GM23338 (cell line): ENCODE results near the gene PGLYRP2. TPM values are rescaled to one million over a fixed set of nuclear protein-coding genes. Genes with fewer than 3 reads are reported as not detected.

Experiments used
- ATAC-seq: fragments of 200-7000 bp; cut with Tn5 transposase; 3 replicates; pipeline ENCODE4 v1.9.1; 2020
- DNase-seq: peaks from one replicate; pipeline ENCODE4 v3.0.0-alpha.2; 2015; ENCODE audit warnings: low spot score
- H2AFZ ChIP-seq: fragments of 200-600 bp; sonication (generic); 2 replicates; pipeline ENCODE4 v1.8.0; 2016; ENCODE audit warnings: antibody characterized with exemption, mild to moderate bottlenecking, moderate library complexity
- H3F3A ChIP-seq: fragments of 200-600 bp; sonication (generic); replicated peaks from 2 replicates; pipeline ENCODE4 v1.8.0; 2017; ENCODE audit warnings: antibody characterized with exemption, mixed run types, low read depth
- H3K27ac ChIP-seq: fragments of 200-600 bp; sonication (generic); 2 replicates; pipeline ENCODE4 v1.6.1; 2016; ENCODE audit warnings: low read depth
- H3K27me3 ChIP-seq: fragments of 200-600 bp; sonication (generic); 2 replicates; pipeline ENCODE4 v1.8.0; 2016; ENCODE audit warnings: mild to moderate bottlenecking, mixed run types, moderate library complexity; ENCODE audit not compliant: insufficient read depth
- H3K36me3 ChIP-seq: fragments of 200-600 bp; sonication (generic); 2 replicates; pipeline ENCODE4 v1.8.0; 2016; ENCODE audit warnings: mild to moderate bottlenecking; ENCODE audit not compliant: insufficient read depth
- H3K4me1 ChIP-seq: fragments of 200-600 bp; sonication (generic); 2 replicates; pipeline ENCODE4 v1.8.0; 2016; ENCODE audit warnings: mild to moderate bottlenecking, moderate library complexity; ENCODE audit not compliant: insufficient read depth
- H3K4me2 ChIP-seq: fragments of 200-600 bp; sonication (generic); 2 replicates; pipeline ENCODE4 v1.7.1; 2017; ENCODE audit warnings: mixed run types
- H3K4me3 ChIP-seq: fragments of 200-600 bp; sonication (generic); 2 replicates; pipeline ENCODE4 v1.6.1; 2016; ENCODE audit warnings: mixed run types
- H3K79me2 ChIP-seq: fragments of 200-600 bp; sonication (generic); replicated peaks from 2 replicates; pipeline ENCODE4 v1.8.0; 2017; ENCODE audit warnings: mild to moderate bottlenecking; ENCODE audit not compliant: insufficient read depth
- H3K9me2 ChIP-seq: fragments of 200-600 bp; sonication (generic); 2 replicates; pipeline ENCODE4 v1.8.0; 2017; ENCODE audit not compliant: insufficient read depth
- H4K20me1 ChIP-seq: fragments of 200-600 bp; sonication (generic); replicated peaks from 2 replicates; pipeline ENCODE4 v1.8.0; 2017; ENCODE audit warnings: mild to moderate bottlenecking; ENCODE audit not compliant: insufficient read depth
- H3K27ac Mint-ChIP-seq: 2 replicates; pipeline ENCODE4 v1.8.0; 2020; ENCODE audit warnings: inconsistent platforms, mild to moderate bottlenecking, moderate library complexity, mixed read lengths
- H3K27me3 Mint-ChIP-seq: 3 replicates; pipeline ENCODE4 v1.8.0; 2022; ENCODE audit warnings: low read depth, mild to moderate bottlenecking, moderate library complexity, mixed read lengths, inconsistent platforms; ENCODE audit not compliant: insufficient read depth, poor library complexity
- H3K36me3 Mint-ChIP-seq: 3 replicates; pipeline ENCODE4 v1.8.0; 2021; ENCODE audit warnings: low read depth, mild to moderate bottlenecking, inconsistent platforms, moderate library complexity, mixed read lengths
- H3K4me1 Mint-ChIP-seq: 3 replicates; pipeline ENCODE4 v1.8.0; 2020; ENCODE audit warnings: mild to moderate bottlenecking, inconsistent platforms, mixed read lengths
- H3K4me3 Mint-ChIP-seq: 3 replicates; pipeline ENCODE4 v1.8.0; 2021; ENCODE audit warnings: moderate library complexity, mild to moderate bottlenecking, inconsistent platforms, mixed read lengths
- H3K9me3 Mint-ChIP-seq: 3 replicates; pipeline ENCODE4 v1.8.0; 2020; ENCODE audit warnings: moderate library complexity, mild to moderate bottlenecking, inconsistent platforms, mixed read lengths
- CREB1 ChIP-seq: fragments of 250-450 bp; sonication (Bioruptor Pico); IDR thresholded peaks from 2 replicates; pipeline ENCODE4 v1.5.0; 2020; ENCODE audit warnings: low read depth, mild to moderate bottlenecking, moderate library complexity
- JUNB ChIP-seq: IDR thresholded peaks from one replicate; pipeline ENCODE4 v1.6.1; 2016; ENCODE audit warnings: antibody characterized with exemption; ENCODE audit not compliant: unreplicated experiment
- POLR2AphosphoS5 ChIP-seq: IDR thresholded peaks from 2 replicates; pipeline ENCODE4 v1.6.1; 2016; ENCODE audit warnings: antibody characterized with exemption, low read depth
- STAT1 ChIP-seq: IDR thresholded peaks from one replicate; pipeline ENCODE4 v1.6.1; 2016; ENCODE audit warnings: antibody characterized with exemption; ENCODE audit not compliant: unreplicated experiment
- polyA plus RNA-seq: library from polyadenylated mRNA; unstranded; fragments of >200 nt; fragmentation: Nextera tagmentation; extraction: Ambion mirVana; gene quantifications from 2 replicates; pipeline ENCODE4 v1.2.1, GENCODE V29; 2016
- total RNA-seq: library from RNA; depleted of rRNA; stranded (reverse); fragments of >200 nt; shearing (Covaris generic); gene quantifications from 2 replicates; pipeline ENCODE4 v1.2.3, GENCODE V29; 2014
- TF ChIP-seq, protein P1 (sequence below): IDR thresholded peaks from one replicate; pipeline ENCODE4 v1.6.1; 2018; ENCODE audit warnings: antibody characterized with exemption; ENCODE audit not compliant: unreplicated experiment
- TF ChIP-seq, protein P2 (sequence below), 2 experiments: fragments of 200-600 bp in 1 of 2; sonication (generic) in 1 of 2; conservative IDR thresholded peaks; 2 replicates each; pipeline versions ENCODE4 v1.5.1 to v1.6.1; 2016 to 2017; ENCODE audit warnings: antibody characterized with exemption in 2 of 2, low read depth in 2 of 2, mild to moderate bottlenecking in 2 of 2, moderate library complexity in 1 of 2

Gene PGLYRP2
- total and polyA plus RNA-seq, 2 experiments from 2014 or later = not detected

DNA sequence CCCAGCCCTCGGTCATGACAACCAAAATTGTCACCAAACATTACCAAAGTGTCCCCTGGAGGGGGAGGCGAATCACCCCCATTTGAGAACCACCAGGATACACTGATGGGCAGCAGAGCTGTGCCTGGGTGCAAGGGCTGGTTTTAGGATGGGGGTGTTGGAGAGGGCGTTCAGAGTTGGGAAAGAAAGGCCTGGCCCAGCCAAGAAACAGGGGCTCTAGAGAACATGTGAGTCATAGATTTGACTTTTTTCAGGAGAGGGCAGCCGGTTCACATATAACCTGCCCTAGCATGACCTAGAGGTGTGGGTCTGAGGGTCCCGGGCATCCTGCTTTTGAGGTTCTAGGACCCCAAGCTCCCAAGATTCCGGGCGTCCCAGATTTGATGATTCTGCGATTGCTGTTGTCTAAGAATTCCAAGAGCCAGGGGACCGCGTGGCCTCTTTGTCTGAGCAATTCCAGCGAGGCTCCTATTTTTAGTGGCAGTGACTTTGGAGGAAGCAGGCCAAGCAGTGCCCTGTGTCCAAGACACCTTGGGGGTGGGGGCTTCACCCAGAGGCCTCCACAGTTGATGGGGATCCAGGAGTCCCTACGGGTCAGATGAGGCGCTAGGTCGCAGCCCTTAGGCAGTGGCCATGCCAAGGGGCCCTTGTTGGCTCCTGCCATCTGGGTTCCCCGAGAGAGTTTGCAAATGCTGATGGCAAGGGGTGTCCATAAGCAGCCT is 34.6 kb downstream of the PGLYRP2 start:
- H2AFZ ChIP-seq = no peak overlapping the region
- Mint-ChIP-seq H3K9me3 (no peaks in the 10 kb centered on the region), H3K4me3 (no peak overlapping the region), H3K36me3 (no peaks in the 10 kb centered on the region), H3K27ac (no peak overlapping the region), H3K4me1 (peaks cover 7% of the 10 kb centered on the region), H3K27me3 (peaks cover 8% of the 10 kb centered on the region)
- H3K4me3 ChIP-seq = no peak overlapping the region
- no peak overlapping the region for H3K27ac ChIP-seq
- H3K36me3 ChIP-seq = no peaks in the 10 kb centered on the region
- TF ChIP-seq CREB1 (CRISPR knock-in tag) (no peak), STAT1 (no peak), POLR2AphosphoS5 (no peak), JUNB (no peak)
- TF ChIP-seq, protein P1, sequence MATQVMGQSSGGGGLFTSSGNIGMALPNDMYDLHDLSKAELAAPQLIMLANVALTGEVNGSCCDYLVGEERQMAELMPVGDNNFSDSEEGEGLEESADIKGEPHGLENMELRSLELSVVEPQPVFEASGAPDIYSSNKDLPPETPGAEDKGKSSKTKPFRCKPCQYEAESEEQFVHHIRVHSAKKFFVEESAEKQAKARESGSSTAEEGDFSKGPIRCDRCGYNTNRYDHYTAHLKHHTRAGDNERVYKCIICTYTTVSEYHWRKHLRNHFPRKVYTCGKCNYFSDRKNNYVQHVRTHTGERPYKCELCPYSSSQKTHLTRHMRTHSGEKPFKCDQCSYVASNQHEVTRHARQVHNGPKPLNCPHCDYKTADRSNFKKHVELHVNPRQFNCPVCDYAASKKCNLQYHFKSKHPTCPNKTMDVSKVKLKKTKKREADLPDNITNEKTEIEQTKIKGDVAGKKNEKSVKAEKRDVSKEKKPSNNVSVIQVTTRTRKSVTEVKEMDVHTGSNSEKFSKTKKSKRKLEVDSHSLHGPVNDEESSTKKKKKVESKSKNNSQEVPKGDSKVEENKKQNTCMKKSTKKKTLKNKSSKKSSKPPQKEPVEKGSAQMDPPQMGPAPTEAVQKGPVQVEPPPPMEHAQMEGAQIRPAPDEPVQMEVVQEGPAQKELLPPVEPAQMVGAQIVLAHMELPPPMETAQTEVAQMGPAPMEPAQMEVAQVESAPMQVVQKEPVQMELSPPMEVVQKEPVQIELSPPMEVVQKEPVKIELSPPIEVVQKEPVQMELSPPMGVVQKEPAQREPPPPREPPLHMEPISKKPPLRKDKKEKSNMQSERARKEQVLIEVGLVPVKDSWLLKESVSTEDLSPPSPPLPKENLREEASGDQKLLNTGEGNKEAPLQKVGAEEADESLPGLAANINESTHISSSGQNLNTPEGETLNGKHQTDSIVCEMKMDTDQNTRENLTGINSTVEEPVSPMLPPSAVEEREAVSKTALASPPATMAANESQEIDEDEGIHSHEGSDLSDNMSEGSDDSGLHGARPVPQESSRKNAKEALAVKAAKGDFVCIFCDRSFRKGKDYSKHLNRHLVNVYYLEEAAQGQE = no peak
- TF ChIP-seq, protein P2, sequence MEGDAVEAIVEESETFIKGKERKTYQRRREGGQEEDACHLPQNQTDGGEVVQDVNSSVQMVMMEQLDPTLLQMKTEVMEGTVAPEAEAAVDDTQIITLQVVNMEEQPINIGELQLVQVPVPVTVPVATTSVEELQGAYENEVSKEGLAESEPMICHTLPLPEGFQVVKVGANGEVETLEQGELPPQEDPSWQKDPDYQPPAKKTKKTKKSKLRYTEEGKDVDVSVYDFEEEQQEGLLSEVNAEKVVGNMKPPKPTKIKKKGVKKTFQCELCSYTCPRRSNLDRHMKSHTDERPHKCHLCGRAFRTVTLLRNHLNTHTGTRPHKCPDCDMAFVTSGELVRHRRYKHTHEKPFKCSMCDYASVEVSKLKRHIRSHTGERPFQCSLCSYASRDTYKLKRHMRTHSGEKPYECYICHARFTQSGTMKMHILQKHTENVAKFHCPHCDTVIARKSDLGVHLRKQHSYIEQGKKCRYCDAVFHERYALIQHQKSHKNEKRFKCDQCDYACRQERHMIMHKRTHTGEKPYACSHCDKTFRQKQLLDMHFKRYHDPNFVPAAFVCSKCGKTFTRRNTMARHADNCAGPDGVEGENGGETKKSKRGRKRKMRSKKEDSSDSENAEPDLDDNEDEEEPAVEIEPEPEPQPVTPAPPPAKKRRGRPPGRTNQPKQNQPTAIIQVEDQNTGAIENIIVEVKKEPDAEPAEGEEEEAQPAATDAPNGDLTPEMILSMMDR (conservative IDR thresholded peaks at IDR 0.05; ENCODE audit: low read depth in 2 of 2) = no peak
- no peak overlapping the region for H3K4me2 ChIP-seq
- no peak for DNase-seq
- ATAC-seq = no peak
- H3K27me3 ChIP-seq = no peaks in the 10 kb centered on the region
- H3K4me1 ChIP-seq = peaks cover 6% of the 10 kb centered on the region
- no peaks in the 10 kb centered on the region for H4K20me1 ChIP-seq
- no peaks in the 10 kb centered on the region for H3K79me2 ChIP-seq
- no peaks in the 10 kb centered on the region for H3K9me2 ChIP-seq
- H3F3A ChIP-seq = 0 out of 2 replicates have a peak, but pooled peaks cover 4% of the 10 kb centered on the region

- no peak overlapping the region for H3K4me3 Mint-ChIP-seq
Observed at GRCh38 chr19:15443838-15444237, 35.5 kb downstream of the PGLYRP2 start.

More at GRCh38 chr19:15443838-15444237, 35.5 kb downstream of the PGLYRP2 start:
- Histone ChIP-seq H3K27me3 (no peaks in the 10 kb centered on the region), H3K36me3 (no peaks in the 10 kb centered on the region), H3K9me2 (no peaks in the 10 kb centered on the region), H3K79me2 (no peaks in the 10 kb centered on the region), H4K20me1 (no peaks in the 10 kb centered on the region), H2AFZ (no peak overlapping the region), H3K27ac (no peak overlapping the region), H3K4me1 (peaks cover 4% of the 10 kb centered on the region), H3K4me3 (no peak overlapping the region), H3K4me2 (no peak overlapping the region), H3F3A (0 out of 2 replicates have a peak, but pooled peaks cover 4% of the 10 kb centered on the region)
- H3K27me3 Mint-ChIP-seq = peaks cover 8% of the 10 kb centered on the region
- no peak for TF ChIP-seq POLR2AphosphoS5
- ATAC-seq (no peak), DNase-seq (no peak)
- peaks cover 5% of the 10 kb centered on the region for H3K4me1 Mint-ChIP-seq
- no peaks in the 10 kb centered on the region for H3K9me3 Mint-ChIP-seq
- H3K36me3 Mint-ChIP-seq = no peaks in the 10 kb centered on the region
- no peak overlapping the region for H3K27ac Mint-ChIP-seq
